Measurements from ENCODE around the gene PEX5. TPM values are rescaled to one million over a fixed set of nuclear protein-coding genes. Genes with fewer than 3 reads are reported as not detected.

Gene PEX5
- total RNA-seq, 2 donors from 2014 or later: 25.4 to 35.2 TPM

Other genes starting within 250 kb of the PEX5 start
- gene RNU7-1, start 245.9 kb upstream of the PEX5 start, total RNA-seq: not detected
- gene C12orf57, start 245.7 kb upstream of the PEX5 start, total RNA-seq: 100 to 1,000 TPM; 259 to 301 TPM
- gene PTPN6, start 238.3 kb upstream of the PEX5 start, total RNA-seq: 100 to 1,000 TPM; 238 to 313 TPM
- 100 to 1,000 TPM; 296 to 348 TPM for gene PHB2, start 219.0 kb upstream of the PEX5 start, total RNA-seq
- 10 to 100 TPM; 44.9 to 45.7 TPM for gene EMG1, start 218.8 kb upstream of the PEX5 start, total RNA-seq
- 10 to 100 TPM; 28.3 to 29.0 TPM for gene LPCAT3, start 171.2 kb upstream of the PEX5 start, total RNA-seq
- gene C1S, start 129.0 kb upstream of the PEX5 start, total RNA-seq: 1 to 10 TPM; 4.0 to 6.6 TPM
- gene C1R, start 97.2 kb upstream of the PEX5 start, total RNA-seq: 1 to 10 TPM; 5.6 to 6.4 TPM
- gene C1RL, start 80.5 kb upstream of the PEX5 start, total RNA-seq: 10 to 100 TPM; 22.6 to 27.4 TPM
- gene RBP5, start 60.8 kb upstream of the PEX5 start, total RNA-seq: under 1 TPM in 1 of 2 donors, not detected in 1; 0.26 TPM
- gene CLSTN3, start 59.3 kb upstream of the PEX5 start, total RNA-seq: 10 to 100 TPM; 56.1 to 59.2 TPM
- not detected for gene ACSM4, start 114.4 kb downstream of the PEX5 start, total RNA-seq

Data from activated T-cell treated with anti-CD3 and anti-CD28 coated beads, Interleukin-2, amount 50 U/mL, for 72 hours (primary cell).